Ovary (tissue), 9 donors: ENCODE data around the gene REXO2. TPM values are rescaled to one million over a fixed set of nuclear protein-coding genes. Genes with fewer than 3 reads are reported as not detected.

Experiments
- DNase-seq, 5 donors: peaks; one replicate each; pipeline ENCODE4 v3.0.0-alpha.2; 2019 to 2020
- H3K27ac ChIP-seq, 2 donors: fragments of 200-600 bp; one replicate each; pipeline versions ENCODE4 v1.5.1 to v1.8.0; 2019 to 2022
- H3K27me3 ChIP-seq: fragments of 200-600 bp; one replicate; pipeline ENCODE4 v1.8.0; 2022
- H3K36me3 ChIP-seq: fragments of 200-600 bp; sonication (generic); one replicate; pipeline ENCODE4 v1.5.1; 2019
- H3K4me1 ChIP-seq: one replicate; pipeline ENCODE4 v1.8.1; 2013; ENCODE audit warnings: mild to moderate bottlenecking, moderate library complexity; ENCODE audit not compliant: insufficient read depth
- H3K4me3 ChIP-seq: fragments of 200-600 bp; sonication (generic); one replicate; pipeline ENCODE4 v1.5.1; 2017
- H3K9me3 ChIP-seq, 2 donors: fragments of 200-600 bp in 1 of 2; sonication (generic) in 1 of 2; one replicate each; pipeline versions ENCODE4 v1.5.1 to v1.8.1; 2013 to 2019; ENCODE audit warnings: mild to moderate bottlenecking in 1 of 2, moderate library complexity in 1 of 2
- EP300 ChIP-seq: sonication (generic); formaldehyde crosslinking; IDR thresholded peaks from one replicate; pipeline ENCODE4 v1.6.1; 2017; ENCODE audit warnings: antibody characterized with exemption
- POLR2A ChIP-seq: fragments of 450-650 bp; IDR thresholded peaks from one replicate; pipeline ENCODE4 v1.6.1; 2017; ENCODE audit warnings: antibody characterized with exemption, mild to moderate bottlenecking, moderate library complexity
- WGBS, 3 donors: extraction: QIAGEN DNeasy Blood & Tissue Kit in 1 of 3; methylation state at CpG; one replicate each; pipeline versions ENCODE4 v1.1.5 to v1.1.7; 2013 to 2017; 5-methylcytosine and 5-hydroxymethylcytosine counted together
- intact Hi-C, 4 donors: fragments of 100-400 bp; cut with DNase I; formaldehyde crosslinking; loops; one replicate each; pipeline versions ENCODE4 v1.11.0 to v1.15.1; 2022 to 2023
- polyA plus RNA-seq, 2 donors: library from polyadenylated mRNA; stranded (reverse); fragments of 200-250 nt in 1 of 2; fragments of 350-450 nt in 1 of 2; fragmentation: Illumina TruSeq in 1 of 2; extraction: RNeasy Lipid Tissue Mini Kit (QIAGEN cat#74804) in 1 of 2; gene quantifications; one replicate each; pipeline ENCODE4 v1.2.3, GENCODE V29; 2013 to 2014
- total RNA-seq, 7 donors: library from RNA; depleted of rRNA in 2 of 7; stranded (reverse); fragments of >200 nt in 2 of 7; fragmentation: NEBNext Ultra II Directional in 3 of 7; extraction: Animal tissue kit (Norgen Biotek cat#: 25700) in 3 of 7; gene quantifications; one replicate each; pipeline versions ENCODE4 v1.1.0 to v1.2.4, GENCODE V29; 2016 to 2023
- TF ChIP-seq, protein P1 (sequence below), 3 donors: fragments of 450-650 bp in 2 of 3; fragments of 200-600 bp in 1 of 3; IDR thresholded peaks; one replicate each; pipeline versions ENCODE4 v1.5.1 to v1.8.0; 2016 to 2022; ENCODE audit warnings: antibody characterized with exemption in 3 of 3, mild to moderate bottlenecking in 1 of 3
- donor health status: DM: no; HTN: no; CAD: no; lungs with moderate emphysema.
- donor health status: DM: no; HTN: no; CAD: no.
- donor health status: Bipolar disorder and iron deficiency.
- donor health status: DM: yes; HTN: yes; CAD: no.
- donor health status: DM: no; HTN: no; CAD: no.
- donor health status: DM: yes; HTN: yes; CAD: no.

The REXO2 gene
- total and polyA plus RNA-seq, 9 donors: 74.1 to 148 (median 96.0) TPM

- TF ChIP-seq EP300: no peak
- TF ChIP-seq, protein P1, sequence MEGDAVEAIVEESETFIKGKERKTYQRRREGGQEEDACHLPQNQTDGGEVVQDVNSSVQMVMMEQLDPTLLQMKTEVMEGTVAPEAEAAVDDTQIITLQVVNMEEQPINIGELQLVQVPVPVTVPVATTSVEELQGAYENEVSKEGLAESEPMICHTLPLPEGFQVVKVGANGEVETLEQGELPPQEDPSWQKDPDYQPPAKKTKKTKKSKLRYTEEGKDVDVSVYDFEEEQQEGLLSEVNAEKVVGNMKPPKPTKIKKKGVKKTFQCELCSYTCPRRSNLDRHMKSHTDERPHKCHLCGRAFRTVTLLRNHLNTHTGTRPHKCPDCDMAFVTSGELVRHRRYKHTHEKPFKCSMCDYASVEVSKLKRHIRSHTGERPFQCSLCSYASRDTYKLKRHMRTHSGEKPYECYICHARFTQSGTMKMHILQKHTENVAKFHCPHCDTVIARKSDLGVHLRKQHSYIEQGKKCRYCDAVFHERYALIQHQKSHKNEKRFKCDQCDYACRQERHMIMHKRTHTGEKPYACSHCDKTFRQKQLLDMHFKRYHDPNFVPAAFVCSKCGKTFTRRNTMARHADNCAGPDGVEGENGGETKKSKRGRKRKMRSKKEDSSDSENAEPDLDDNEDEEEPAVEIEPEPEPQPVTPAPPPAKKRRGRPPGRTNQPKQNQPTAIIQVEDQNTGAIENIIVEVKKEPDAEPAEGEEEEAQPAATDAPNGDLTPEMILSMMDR (IDR thresholded peaks at IDR 0.05): no peak
- Histone ChIP-seq H3K4me3 (no peak overlapping the region), H3K27ac (peak overlapping the region in 1 of 2 donors; percentile 100), H3K9me3 (no peaks in the 10 kb centered on the region), H3K4me1 (peaks cover 1% of the 10 kb centered on the region), H3K36me3 (no peaks in the 10 kb centered on the region), H3K27me3 (no peaks in the 10 kb centered on the region)
- intact Hi-C loops: no loop called here
- no peak for DNase-seq
Observed at GRCh38 chr11:114396916-114397315, 42.4 kb upstream of the REXO2 start.

DNA sequence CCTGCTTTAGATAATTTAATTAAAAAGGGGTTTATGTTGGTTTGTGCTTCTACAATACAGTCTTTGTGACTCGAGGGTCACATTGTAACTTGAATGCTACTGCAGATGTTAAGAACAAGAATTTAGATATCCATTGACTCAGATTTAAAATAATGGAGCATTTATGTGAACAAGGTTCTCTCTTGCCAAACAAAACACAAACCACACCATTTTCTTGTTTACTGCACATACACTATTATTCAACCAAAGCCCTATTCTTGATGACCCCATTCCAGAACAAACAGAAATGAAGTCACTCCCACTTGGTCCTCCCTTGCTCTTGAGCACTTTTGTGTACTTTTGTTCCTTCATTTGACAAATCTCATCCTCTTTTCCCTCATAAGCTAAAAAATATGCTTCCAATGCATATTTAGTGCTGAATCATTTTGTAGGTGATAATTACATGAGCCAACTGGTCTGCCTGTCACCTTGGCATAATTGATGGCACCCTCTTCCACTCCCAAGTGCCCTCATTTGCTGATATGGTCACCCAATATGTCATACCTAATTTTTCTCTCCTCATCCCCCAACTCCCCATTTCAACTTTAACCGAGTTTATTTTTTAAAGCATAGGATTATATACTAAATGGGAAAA, 41.8 kb upstream of the REXO2 start:
- H3K27me3 ChIP-seq: no peaks in the 10 kb centered on the region
- H3K9me3 ChIP-seq: no peaks in the 10 kb centered on the region
- TF ChIP-seq EP300: no peak
- TF ChIP-seq, protein P1 (IDR thresholded peaks at IDR 0.05): no peak
- no peak for TF ChIP-seq POLR2A
- intact Hi-C loops: no loop called here
- 53 to 55% (median 55%) methylated on average over 2 of the region's 2 CpGs for WGBS, 3 donors
- no peak overlapping the region for H3K4me3 ChIP-seq
- peak overlapping the region in 1 of 2 donors; percentile 100 for H3K27ac ChIP-seq
- H3K36me3 ChIP-seq: no peaks in the 10 kb centered on the region
- DNase-seq: no peak
- peaks cover 1% of the 10 kb centered on the region for H3K4me1 ChIP-seq

- TF ChIP-seq, protein P1 (IDR thresholded peaks at IDR 0.05): no peak
- TF ChIP-seq EP300 (no peak), POLR2A (no peak)
- H3K4me3 ChIP-seq: no peak overlapping the region
- intact Hi-C loops: no loop called here
- H3K4me1 ChIP-seq: peaks cover 1% of the 10 kb centered on the region
- 20 to 45% (median 30%) methylated on average over 4 of the region's 4 CpGs for WGBS, 3 donors
- no peak for DNase-seq
- H3K27me3 ChIP-seq: no peaks in the 10 kb centered on the region
- H3K9me3 ChIP-seq: no peaks in the 10 kb centered on the region
- peak overlapping the region in 1 of 2 donors; percentile 100 for H3K27ac ChIP-seq
- H3K36me3 ChIP-seq: no peaks in the 10 kb centered on the region
Observed at GRCh38 chr11:114398303-114398920, 40.9 kb upstream of the REXO2 start.

GRCh38 chr11:114399490-114400215, 39.6 kb upstream of the REXO2 start:
- 3 to 8% (median 3%) methylated on average over 16 to 29 of the region's 29 CpGs for WGBS, 3 donors
- Histone ChIP-seq H3K27ac (peak overlapping the region; percentile 95 to 100), H3K36me3 (no peaks in the 10 kb centered on the region), H3K27me3 (no peaks in the 10 kb centered on the region), H3K9me3 (no peaks in the 10 kb centered on the region), H3K4me1 (peaks cover 4% of the 10 kb centered on the region), H3K4me3 (peak overlapping the region; percentile 80)
- TF ChIP-seq POLR2A: no peak
- no peak for TF ChIP-seq EP300
- TF ChIP-seq, protein P1 (IDR thresholded peaks at IDR 0.05): no peak
- DNase-seq: no peak
- intact Hi-C loops: loop anchor here in 1 of 4 donors (2.0 kb wide), 1 partner anchor 39 kb away; the partner anchor contains the start of gene REXO2
